Stomach smooth muscle (tissue), 2 donors: ENCODE measurements around the gene SEC62.

Experiments used
- H3K27ac ChIP-seq: one replicate; pipeline ENCODE4 v1.7.0; 2013; ENCODE audit warnings: mild to moderate bottlenecking, low read length, inconsistent platforms
- H3K27me3 ChIP-seq, 2 donors: one replicate each; pipeline ENCODE4 v1.7.0; 2013; ENCODE audit warnings: low read length in 2 of 2; ENCODE audit not compliant: insufficient read depth in 2 of 2, control insufficient read depth in 1 of 2
- H3K36me3 ChIP-seq, 2 donors: one replicate each; pipeline ENCODE4 v1.7.0; 2013; ENCODE audit warnings: low read length in 2 of 2; ENCODE audit not compliant: control insufficient read depth in 2 of 2, insufficient read depth in 2 of 2
- H3K4me1 ChIP-seq: one replicate; pipeline ENCODE4 v1.7.0; 2013; ENCODE audit warnings: low read length; ENCODE audit not compliant: control insufficient read depth, insufficient read depth
- H3K4me3 ChIP-seq, 2 donors: one replicate each; pipeline ENCODE4 v1.7.0; 2013; ENCODE audit warnings: low read length in 2 of 2
- H3K9ac ChIP-seq, 2 donors: one replicate each; pipeline ENCODE4 v1.7.0; 2013; ENCODE audit warnings: low read length in 2 of 2, mild to moderate bottlenecking in 1 of 2
- H3K9me3 ChIP-seq, 2 donors: one replicate each; pipeline ENCODE4 v1.7.0; 2013; ENCODE audit warnings: low read length in 2 of 2; ENCODE audit not compliant: control insufficient read depth in 2 of 2
- donor health status: healthy.
- donor health status: Pancreatic carcinoma.

SEC62 gene

GRCh38 chr3:169968224-169968885 is 1.7 kb downstream of the SEC62 start:
- H3K27me3 ChIP-seq: no peaks in the 10 kb centered on the region
- H3K9ac ChIP-seq: peak overlapping the region; percentile 21 to 95
- peak overlapping the region; percentile 7 to 92 for H3K4me3 ChIP-seq
- peaks cover 5% of the 10 kb centered on the region for H3K4me1 ChIP-seq
- H3K9me3 ChIP-seq: no peaks in the 10 kb centered on the region
- no peaks in the 10 kb centered on the region for H3K36me3 ChIP-seq
- no peak overlapping the region for H3K27ac ChIP-seq

DNA sequence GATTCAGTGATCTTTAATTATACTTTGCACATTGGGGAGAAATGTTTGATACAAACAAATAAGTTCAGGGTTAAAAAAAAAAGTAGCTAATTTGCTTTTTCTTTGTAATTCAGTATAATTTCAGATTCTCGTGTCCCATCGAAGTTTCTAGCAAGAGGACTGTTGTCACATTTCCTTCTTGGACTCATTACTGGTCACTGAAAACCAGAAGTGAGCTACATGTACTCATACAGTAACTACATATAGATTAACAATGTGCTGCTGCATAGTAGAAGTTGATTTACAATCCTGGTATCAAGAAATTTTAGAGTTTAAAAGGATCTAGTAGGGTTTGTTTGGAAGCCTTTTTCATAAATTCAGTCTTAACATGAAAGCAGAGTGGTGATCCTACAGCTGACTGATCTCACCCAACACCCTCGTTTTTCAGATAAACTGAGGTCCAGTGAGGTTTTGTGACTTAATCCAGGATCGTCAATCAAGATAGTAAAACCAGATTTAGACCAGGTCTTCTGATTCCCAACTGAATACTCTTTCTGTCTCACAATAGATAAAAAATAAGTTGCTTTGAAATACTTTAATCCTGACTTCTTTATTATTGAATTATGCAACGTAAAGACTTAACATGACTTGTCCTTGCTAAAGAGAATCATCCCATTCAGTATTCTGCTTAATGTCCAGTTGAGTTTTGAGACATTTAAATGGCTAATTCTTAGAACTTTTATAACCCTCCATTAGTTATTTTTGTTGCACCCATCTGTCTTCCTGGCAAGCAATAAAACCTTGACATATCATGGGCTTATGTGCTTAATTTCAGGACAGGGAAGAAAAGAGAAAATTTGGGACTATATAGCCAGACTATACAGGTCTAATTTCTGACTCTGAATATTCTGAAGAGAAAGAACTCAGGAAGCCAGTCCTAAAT is 2.8 kb downstream of the SEC62 start:
- no peaks in the 10 kb centered on the region for H3K36me3 ChIP-seq
- H3K9ac ChIP-seq: no peak overlapping the region
- no peak overlapping the region for H3K4me3 ChIP-seq
- no peaks in the 10 kb centered on the region for H3K27me3 ChIP-seq
- no peaks in the 10 kb centered on the region for H3K9me3 ChIP-seq
- peaks cover 5% of the 10 kb centered on the region for H3K4me1 ChIP-seq
- H3K27ac ChIP-seq: no peak overlapping the region

- no peak overlapping the region for H3K27ac ChIP-seq
- peaks cover 0 to 1% of the 10 kb centered on the region in 2 donors for H3K36me3 ChIP-seq
- no peaks in the 10 kb centered on the region for H3K9me3 ChIP-seq
- H3K9ac ChIP-seq: no peak overlapping the region
- H3K4me1 ChIP-seq: peaks cover 5% of the 10 kb centered on the region
- no peak overlapping the region for H3K4me3 ChIP-seq
- H3K27me3 ChIP-seq: no peaks in the 10 kb centered on the region
These were observed 4.2 kb downstream of the SEC62 start for GRCh38 chr3:169970847-169971246.

DNA sequence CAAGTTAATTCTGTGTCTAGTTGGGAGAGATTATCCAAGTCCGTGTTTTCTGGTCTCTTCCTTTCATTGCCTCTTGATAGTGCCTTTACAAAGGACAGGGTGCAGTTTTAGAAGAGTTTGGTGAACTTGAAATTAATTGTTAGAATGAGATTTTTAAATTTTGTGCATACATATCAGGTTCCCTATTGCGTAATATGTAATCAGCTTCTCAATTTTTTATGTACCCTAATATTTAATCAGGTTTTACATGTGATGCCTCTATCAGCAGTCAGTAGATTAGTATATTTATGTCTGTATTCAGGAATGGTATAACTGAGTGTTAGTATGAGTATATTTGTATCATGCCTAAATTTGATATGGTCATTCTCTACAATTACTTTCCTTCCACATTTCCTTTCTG is 4.9 kb downstream of the SEC62 start:
- no peaks in the 10 kb centered on the region for H3K9me3 ChIP-seq
- H3K4me1 ChIP-seq: no peaks in the 10 kb centered on the region
- no peak overlapping the region for H3K4me3 ChIP-seq
- no peak overlapping the region for H3K9ac ChIP-seq
- peaks cover 3 to 7% of the 10 kb centered on the region in 2 donors for H3K36me3 ChIP-seq
- H3K27ac ChIP-seq: no peak overlapping the region
- no peaks in the 10 kb centered on the region for H3K27me3 ChIP-seq

DNA sequence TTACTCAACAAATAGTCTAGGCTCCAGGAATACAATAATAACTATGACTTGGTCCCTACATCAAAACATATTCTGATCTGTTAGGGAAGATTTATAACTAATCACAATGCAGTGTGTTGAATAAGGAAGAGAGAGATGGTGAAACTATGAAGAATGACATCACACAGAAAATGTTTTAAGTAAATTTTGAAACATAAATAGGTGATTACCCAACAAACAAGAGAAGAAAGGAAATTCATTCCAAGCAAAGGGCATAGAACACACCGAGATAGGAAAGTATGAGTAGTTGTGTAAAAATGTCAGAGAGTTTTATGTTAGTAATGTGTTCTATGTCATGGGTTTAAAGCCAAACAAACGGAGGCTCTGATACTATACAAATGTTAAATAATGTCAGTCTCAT is 13.4 kb downstream of the SEC62 start:
- H3K9me3 ChIP-seq: no peaks in the 10 kb centered on the region
- no peak overlapping the region for H3K27ac ChIP-seq
- H3K4me1 ChIP-seq: no peaks in the 10 kb centered on the region
- no peak overlapping the region for H3K4me3 ChIP-seq
- H3K27me3 ChIP-seq: no peaks in the 10 kb centered on the region
- peaks cover 39 to 56% of the 10 kb centered on the region in 2 donors for H3K36me3 ChIP-seq
- H3K9ac ChIP-seq: no peak overlapping the region

DNA sequence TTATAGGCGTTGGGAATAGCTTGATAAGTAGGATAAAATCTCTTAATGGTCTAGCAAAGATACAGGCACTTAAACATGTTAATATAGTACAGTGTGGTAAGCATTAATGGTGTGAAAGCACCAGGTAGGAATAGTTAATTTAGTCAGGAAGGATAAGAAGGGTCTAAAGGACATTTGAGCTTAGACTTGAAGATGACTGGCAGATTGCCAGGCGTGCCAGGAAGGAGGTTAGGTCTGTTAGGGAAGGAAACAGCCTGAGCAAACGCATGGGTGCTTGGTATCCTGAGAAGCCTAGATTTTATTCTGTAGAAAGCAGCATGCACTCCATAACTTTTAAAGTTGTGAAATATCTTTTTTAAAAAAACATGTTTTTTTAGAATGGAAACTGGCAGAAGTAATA is 17.7 kb downstream of the SEC62 start:
- Histone ChIP-seq H3K27me3 (no peaks in the 10 kb centered on the region), H3K4me3 (no peak overlapping the region), H3K4me1 (no peaks in the 10 kb centered on the region), H3K27ac (no peak overlapping the region), H3K9ac (no peak overlapping the region), H3K9me3 (no peaks in the 10 kb centered on the region), H3K36me3 (peaks cover 46 to 54% of the 10 kb centered on the region in 2 donors)

GRCh38 chr3:169990431-169990830 is 23.8 kb downstream of the SEC62 start:
- no peak overlapping the region for H3K9ac ChIP-seq
- no peaks in the 10 kb centered on the region for H3K4me1 ChIP-seq
- H3K4me3 ChIP-seq: no peak overlapping the region
- peaks cover 27 to 36% of the 10 kb centered on the region in 2 donors for H3K36me3 ChIP-seq
- no peaks in the 10 kb centered on the region for H3K9me3 ChIP-seq
- H3K27ac ChIP-seq: no peak overlapping the region
- H3K27me3 ChIP-seq: no peaks in the 10 kb centered on the region

- Histone ChIP-seq H3K4me1 (no peaks in the 10 kb centered on the region), H3K9me3 (no peaks in the 10 kb centered on the region), H3K27me3 (no peaks in the 10 kb centered on the region), H3K36me3 (peaks cover 21 to 32% of the 10 kb centered on the region in 2 donors), H3K9ac (no peak overlapping the region), H3K4me3 (no peak overlapping the region), H3K27ac (no peak overlapping the region)
These were observed 25.5 kb downstream of the SEC62 start for GRCh38 chr3:169992156-169992555.

DNA sequence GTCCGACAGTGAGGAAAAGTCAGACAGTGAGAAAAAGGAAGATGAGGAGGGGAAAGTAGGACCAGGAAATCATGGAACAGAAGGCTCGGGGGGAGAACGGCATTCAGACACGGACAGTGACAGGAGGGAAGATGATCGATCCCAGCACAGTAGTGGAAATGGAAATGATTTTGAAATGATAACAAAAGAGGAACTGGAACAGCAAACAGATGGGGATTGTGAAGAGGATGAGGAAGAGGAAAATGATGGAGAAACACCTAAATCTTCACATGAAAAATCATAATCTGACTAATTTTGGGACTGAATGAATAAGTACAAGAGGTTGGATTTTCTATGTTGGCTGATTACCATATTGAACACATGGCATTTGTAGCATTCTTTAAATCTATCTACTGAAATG is 26.2 kb downstream of the SEC62 start:
- H3K4me1 ChIP-seq: no peaks in the 10 kb centered on the region
- no peak overlapping the region for H3K9ac ChIP-seq
- H3K27ac ChIP-seq: no peak overlapping the region
- H3K36me3 ChIP-seq: peaks cover 16 to 31% of the 10 kb centered on the region in 2 donors
- H3K4me3 ChIP-seq: no peak overlapping the region
- H3K9me3 ChIP-seq: no peaks in the 10 kb centered on the region
- no peaks in the 10 kb centered on the region for H3K27me3 ChIP-seq

- no peaks in the 10 kb centered on the region for H3K9me3 ChIP-seq
- no peaks in the 10 kb centered on the region for H3K27me3 ChIP-seq
- peaks cover 16 to 27% of the 10 kb centered on the region in 2 donors for H3K36me3 ChIP-seq
- no peak overlapping the region for H3K27ac ChIP-seq
- H3K4me1 ChIP-seq: no peaks in the 10 kb centered on the region
- H3K4me3 ChIP-seq: no peak overlapping the region
- H3K9ac ChIP-seq: no peak overlapping the region
These were observed 27.2 kb downstream of the SEC62 start for GRCh38 chr3:169993761-169994160.

GRCh38 chr3:169996063-169996462 is 29.5 kb downstream of the SEC62 start:
- Histone ChIP-seq H3K27ac (no peak overlapping the region), H3K36me3 (peaks cover 16 to 21% of the 10 kb centered on the region in 2 donors), H3K4me3 (no peak overlapping the region), H3K9ac (no peak overlapping the region), H3K27me3 (no peaks in the 10 kb centered on the region), H3K4me1 (no peaks in the 10 kb centered on the region), H3K9me3 (no peaks in the 10 kb centered on the region)
